HepG2 (cell line): ENCODE measurements around the gene RABL6. TPM values are rescaled to one million over a fixed set of nuclear protein-coding genes. Genes with fewer than 3 reads are reported as not detected.

ENCODE experiments used
- ATAC-seq: fragments of 200-7000 bp; cut with Tn5 transposase; 3 replicates; pipeline ENCODE4 v1.9.1; 2020; ENCODE audit warnings: mild to moderate bottlenecking, moderate library complexity
- BruUV-seq: library from RNA; stranded (reverse); fragments of 400-500 nt; replicated peaks from 2 replicates; lab custom pipeline; 2021; lab: Mats Ljungman, UMichigan
- CTCF ChIA-PET: fragments of 300-600 bp; formaldehyde crosslinking; extraction: SDS; loops from one replicate; lab custom pipeline; 2021; ENCODE audit warnings: low total read pairs, inconsistent platforms, low intra/inter-chr PET ratio; lab: Yijun Ruan, JAX
- POLR2A ChIA-PET: fragments of 350-600 bp; sonication (Branson Sonifier 250); formaldehyde crosslinking; loops from one replicate; lab custom pipeline; 2020; ENCODE audit warnings: antibody characterized with exemption, inconsistent platforms; lab: Yijun Ruan, JAX
- DNase-seq: peaks from one replicate; pipeline ENCODE4 v3.0.0-alpha.2; 2015; ENCODE audit warnings: low spot score
- FAIRE-seq: peaks from 3 replicates; lab custom pipeline; 2011; peaks lifted over from hg19 to GRCh38; lab: Jason Lieb, UNC
- H2AFZ ChIP-seq: one replicate; pipeline ENCODE4 v1.6.1; 2011; ENCODE audit warnings: low read length, inconsistent platforms
- H3K27ac ChIP-seq: fragments of 300-600 bp; 3 replicates; pipeline ENCODE4 v1.8.0; 2011; ENCODE audit warnings: mixed run types, mild to moderate bottlenecking, mixed read lengths, low read length, inconsistent platforms; ENCODE audit not compliant: insufficient read depth; ENCODE audit errors: extremely low read length
- H3K27me3 ChIP-seq, 2 experiments: fragments of 200-600 bp in 1 of 2; 2 replicates in 1 of 2; 3 replicates in 1 of 2; pipeline versions ENCODE4 v1.6.0 to v1.8.0; 2011; ENCODE audit warnings: low read length in 2 of 2, mild to moderate bottlenecking in 2 of 2, moderate library complexity in 2 of 2, inconsistent platforms in 1 of 2; ENCODE audit not compliant: insufficient read depth in 2 of 2, control insufficient read depth in 1 of 2
- H3K36me3 ChIP-seq, 2 experiments: fragments of 200-600 bp in 1 of 2; replicated peaks in 1 of 2; 2 replicates in 1 of 2; 3 replicates in 1 of 2; pipeline versions ENCODE4 v1.5.1 to v1.8.0; 2011; ENCODE audit warnings: low read length in 2 of 2, inconsistent platforms in 1 of 2; ENCODE audit not compliant: insufficient read depth in 2 of 2, control insufficient read depth in 1 of 2
- H3K4me1 ChIP-seq: 2 replicates; pipeline ENCODE4 v1.5.1; 2012; ENCODE audit warnings: low read length, inconsistent platforms; ENCODE audit not compliant: insufficient read depth
- H3K4me2 ChIP-seq: 2 replicates; pipeline ENCODE4 v1.6.0; 2011; ENCODE audit warnings: low read depth, low read length, inconsistent platforms
- H3K4me3 ChIP-seq, 3 experiments: fragments of 200-600 bp in 1 of 3; sonication (generic), shearing (Covaris generic) in 1 of 3; replicated peaks in 1 of 3; 2 replicates each; pipeline ENCODE4 v1.5.1; 2011 to 2016; ENCODE audit warnings: low read length in 3 of 3, inconsistent platforms in 2 of 3, low read depth in 2 of 3, mild to moderate bottlenecking in 2 of 3, control low read depth in 1 of 3, mixed read lengths in 1 of 3; ENCODE audit not compliant: insufficient read depth in 1 of 3
- H3K79me2 ChIP-seq: one replicate; pipeline ENCODE4 v1.6.1; 2011; ENCODE audit warnings: low read length, inconsistent platforms; ENCODE audit not compliant: insufficient read depth
- H3K9ac ChIP-seq: 2 replicates; pipeline ENCODE4 v1.6.0; 2011; ENCODE audit warnings: mild to moderate bottlenecking, low read depth, low read length, inconsistent platforms; ENCODE audit not compliant: insufficient read depth
- H3K9me3 ChIP-seq: 2 replicates; pipeline ENCODE4 v1.5.1; 2012; ENCODE audit warnings: mild to moderate bottlenecking, low read length
- H4K20me1 ChIP-seq: 2 replicates; pipeline ENCODE4 v1.6.0; 2011; ENCODE audit warnings: inconsistent platforms, mild to moderate bottlenecking, low read length, moderate library complexity; ENCODE audit not compliant: insufficient read depth
- HIC2 ChIP-seq: sonication (generic); formaldehyde crosslinking; IDR thresholded peaks from 2 replicates; pipeline ENCODE4 v1.9.0; 2022; ENCODE audit warnings: low read depth, missing genetic modification reagents
- PCBP1 ChIP-seq: fragments of 200-400 bp; formaldehyde crosslinking; IDR thresholded peaks from 2 replicates; pipeline ENCODE4 v1.6.1; 2017; ENCODE audit warnings: mild to moderate bottlenecking, low read depth, low read length, borderline replicate concordance
- PHB2 ChIP-seq: fragments of 450-650 bp; IDR thresholded peaks from 2 replicates; pipeline ENCODE4 v1.6.1; 2018; ENCODE audit not compliant: partially characterized antibody
- RBFOX2 ChIP-seq: fragments of 200-400 bp; formaldehyde crosslinking; IDR thresholded peaks from 2 replicates; pipeline ENCODE4 v1.6.1; 2017; ENCODE audit warnings: low read depth, mild to moderate bottlenecking, low read length
- REST ChIP-seq, 2 experiments: IDR thresholded peaks; 2 replicates each; pipeline ENCODE4 v1.6.1; 2011 to 2012; ENCODE audit warnings: low read length in 2 of 2, borderline replicate concordance in 1 of 2, low read depth in 1 of 2, mild to moderate bottlenecking in 1 of 2, moderate library complexity in 1 of 2
- RXRA ChIP-seq: sonication (generic); formaldehyde crosslinking; IDR thresholded peaks from 2 replicates; pipeline ENCODE4 v1.5.1; 2020; ENCODE audit warnings: missing genetic modification reagents
- SMC3 ChIP-seq: IDR thresholded peaks from 2 replicates; pipeline ENCODE4 v1.6.1; 2011; ENCODE audit warnings: low read length, improper control_type of control experiment
- THRA ChIP-seq: sonication (generic); formaldehyde crosslinking; IDR thresholded peaks from 2 replicates; pipeline ENCODE4 v1.4.0; 2020; ENCODE audit warnings: missing genetic modification reagents, borderline replicate concordance
- ZBTB26 ChIP-seq: IDR thresholded peaks from 2 replicates; pipeline ENCODE4 v1.6.1; 2016; ENCODE audit warnings: missing compliant biosample characterization, missing genetic modification reagents, borderline replicate concordance
- ZNF180 ChIP-seq: sonication (generic); formaldehyde crosslinking; IDR thresholded peaks from 2 replicates; pipeline ENCODE4 v1.4.0; 2020; ENCODE audit warnings: low read depth, missing genetic modification reagents, borderline replicate concordance
- ZNF460 ChIP-seq: sonication (generic); formaldehyde crosslinking; IDR thresholded peaks from 2 replicates; pipeline ENCODE4 v1.5.1; 2020; ENCODE audit warnings: missing genetic modification reagents, mild to moderate bottlenecking, borderline replicate concordance
- WGBS: methylation state at CpG from one replicate; pipeline ENCODE4 v1.1.6; 2017; ENCODE audit warnings: low lambda C conversion rate; 5-methylcytosine and 5-hydroxymethylcytosine counted together
- in situ Hi-C: cut with HindIII; loops from 2 replicates; pipeline ENCODE4 v1.10.0; 2017; ENCODE audit warnings: low pct_unique_long_range_greater_than_20kb; ENCODE audit not compliant: extremely low pct_ligation_motif_present
- intact Hi-C: fragments of 100-400 bp; cut with micrococcal nuclease; formaldehyde crosslinking; loops from one replicate; pipeline ENCODE4 v1.10.0; 2022; ENCODE audit not compliant: unreplicated experiment
- polyA plus RNA-seq, 8 experiments: library from polyadenylated mRNA; depleted of rRNA in 3 of 8; stranded (reverse) in 7 of 8; unstranded in 1 of 8; fragments of >200 nt; fragmentation: Illumina TruSeq in 4 of 8; extraction: Trizol in 4 of 8; gene quantifications; 2 replicates each; pipeline versions ENCODE4 v1.2.1 to v1.2.3, GENCODE V29; 2011 to 2016; ENCODE audit warnings: low read depth in 4 of 8, missing spikeins in 1 of 8, mixed read lengths in 1 of 8; ENCODE audit not compliant: insufficient read depth in 1 of 8
- total RNA-seq, 5 experiments: library from RNA; depleted of rRNA; stranded (reverse); fragments of >200 nt; fragmentation: Illumina TruSeq; extraction: Trizol; gene quantifications; 2 replicates each; pipeline ENCODE4 v1.2.3, GENCODE V29; 2016; ENCODE audit warnings: low read depth in 1 of 5

The RABL6 gene
- total and polyA plus RNA-seq, 2 of the 13 experiments (the other 11 are each of a cell fraction or from before 2014, with no cell fraction given) = 81.5 to 125 TPM

GRCh38 chr9:136764301-136764891 lies 43.4 kb upstream of the RABL6 start, which contains the start of gene LCN15 (continued):
- no peak for TF ChIP-seq HIC2 (CRISPR knock-in tag)
- no peak for TF ChIP-seq RBFOX2
- no peak for TF ChIP-seq PCBP1
- TF ChIP-seq ZNF460 = no peak

GRCh38 chr9:136765041-136765440 lies 42.7 kb upstream of the RABL6 start:
- ATAC-seq = peak; percentile 47
- Histone ChIP-seq H3K36me3 (no peaks in the 10 kb centered on the region), H3K27me3 (0 out of 5 replicates have a peak, but pooled peaks cover 0 to 7% of the 10 kb centered on the region in 2 experiments), H3K9ac (peak overlapping the region; percentile 52; the same call in 1 of the 2 replicates), H3K4me1 (peaks cover 73% of the 10 kb centered on the region), H2AFZ (no peak overlapping the region), H3K9me3 (no peaks in the 10 kb centered on the region), H3K4me2 (peak overlapping the region; percentile 67), H3K79me2 (no peaks in the 10 kb centered on the region), H4K20me1 (no peaks in the 10 kb centered on the region), H3K4me3 (peak overlapping the region in 2 of 3 experiments; percentile 31 to 50; a peak in 4 of 6 replicates), H3K27ac (peak overlapping the region; percentile 31)
- WGBS = 39% methylated on average over 5 of the region's 14 CpGs
- DNase-seq = peak; percentile 57
- ChIA-PET CTCF (no interaction called here), POLR2A (no interaction called here)
- no TSS peak for BruUV-seq
- in situ Hi-C loops (no loop called here), intact Hi-C loops (no loop called here)
- no peak for FAIRE-seq
- TF ChIP-seq PHB2 = no peak
- TF ChIP-seq REST (IDR thresholded peaks at IDR 0.05; ENCODE audit: borderline replicate concordance in 1 of 2, low read depth in 1 of 2, low read length in 2 of 2) = no peak
- peak; percentile 40; the same call in 1 of the 2 replicates for TF ChIP-seq THRA (CRISPR knock-in tag)
- TF ChIP-seq RXRA = peak; percentile 61; the same call in 1 of the 2 replicates
- no peak for TF ChIP-seq ZNF180 (CRISPR knock-in tag)
- no peak for TF ChIP-seq ZBTB26 (CRISPR knock-in tag)
- no peak for TF ChIP-seq SMC3
